ENCODE measurements around the gene RPL41. TPM values are rescaled to one million over a fixed set of nuclear protein-coding genes. Genes with fewer than 3 reads are reported as not detected.

Gene RPL41
- polyA plus RNA-seq, 1 of the 3 experiments (the other 2 are of a cell fraction): 12,464 TPM

DNA sequence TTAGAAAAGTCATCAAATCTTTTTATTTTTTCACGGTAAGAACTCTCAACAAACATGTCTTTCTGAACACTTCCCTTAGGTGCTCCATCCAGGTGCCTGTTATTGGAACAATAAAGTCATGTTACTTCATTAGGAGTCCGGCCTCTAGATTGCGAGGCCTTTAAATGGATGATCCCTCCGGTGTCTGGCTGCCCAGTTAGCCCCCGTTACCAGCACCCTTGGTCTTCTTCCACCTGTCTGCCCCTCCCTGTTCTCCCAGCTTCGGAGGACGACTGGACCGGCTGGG, 12.7 kb upstream of the RPL41 start:
- no peak for DNase-seq
- H3K9me2 ChIP-seq: no peaks in the 10 kb centered on the region
- H3K9me3 ChIP-seq: no peaks in the 10 kb centered on the region
- CTCF ChIA-PET: interaction anchor here (0.7 to 1.9 kb wide), 7 partner anchors 16 to 113 kb away, joined by 3 to 5 read pairs (median 3); partner anchors contain the start of gene SMARCC2
- TF ChIP-seq RAD21 (IDR thresholded peaks at IDR 0.05; ENCODE audit: low read length) (no peak), JUND (IDR thresholded peaks at IDR 0.05) (no peak), TEAD4 (IDR thresholded peaks at IDR 0.05; ENCODE audit: borderline replicate concordance, insufficient read depth) (no peak), SIN3A (IDR thresholded peaks at IDR 0.05; ENCODE audit: borderline replicate concordance, low read depth, low read length) (no peak), EP300 (IDR thresholded peaks at IDR 0.05; ENCODE audit: borderline replicate concordance in 1 of 2, low read depth in 1 of 2, low read length in 1 of 2) (no peak), TCF12 (IDR thresholded peaks at IDR 0.05) (no peak), ELF1 (IDR thresholded peaks at IDR 0.05) (no peak), FOXJ3 (CRISPR knock-in tag; IDR thresholded peaks at IDR 0.05) (no peak), RFX5 (IDR thresholded peaks at IDR 0.05; ENCODE audit: low read length) (no peak)
- TF ChIP-seq, protein P1, sequence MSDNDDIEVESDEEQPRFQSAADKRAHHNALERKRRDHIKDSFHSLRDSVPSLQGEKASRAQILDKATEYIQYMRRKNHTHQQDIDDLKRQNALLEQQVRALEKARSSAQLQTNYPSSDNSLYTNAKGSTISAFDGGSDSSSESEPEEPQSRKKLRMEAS (IDR thresholded peaks at IDR 0.05; ENCODE audit: low read depth): no peak
- H3K4me1 ChIP-seq (ENCODE audit: control insufficient read depth in 1 of 2, insufficient read depth in 2 of 2, low read depth in 1 of 2, low read length in 1 of 2): peaks cover 5 to 19% of the 10 kb centered on the region in 2 experiments; a peak in 3 of 4 replicates
- peak overlapping the region; percentile 74 for H3K4me2 ChIP-seq
- WGBS (ENCODE audit: low lambda C conversion rate): 2% methylated on average over 7 of the region's 8 CpGs
- POLR2A ChIA-PET: interaction anchor here (0.8 to 3.0 kb wide), 16 partner anchors 9 to 374 kb away, joined by 3 to 33 read pairs (median 6); partner anchors contain the start of genes DNAJC14, ERBB3, ESYT1 and IKZF4
- H3K9ac ChIP-seq: peak overlapping the region; percentile 71
- H2AFZ ChIP-seq (ENCODE audit: low read depth): peak overlapping the region; percentile 87
- H3K4me3 ChIP-seq (ENCODE audit: low read depth in 2 of 2, low read length in 1 of 2): peak overlapping the region; percentile 89 to 90
- peaks cover 42% of the 10 kb centered on the region for H3K79me2 ChIP-seq (ENCODE audit: insufficient read depth)
- H3K27ac ChIP-seq (ENCODE audit: low read depth in 2 of 2, low read length in 1 of 2): peak overlapping the region; percentile 58 to 83
- peaks cover 25 to 28% of the 10 kb centered on the region in 2 experiments for H3K36me3 ChIP-seq (replicated peaks in 1 of 2; ENCODE audit: control insufficient read depth in 1 of 2, insufficient read depth in 2 of 2, low read length in 1 of 2)
- H3K27me3 ChIP-seq (ENCODE audit: insufficient read depth): no peaks in the 10 kb centered on the region
- 0 out of 2 replicates have a peak, but pooled peaks cover 3% of the 10 kb centered on the region for H4K20me1 ChIP-seq (ENCODE audit: insufficient read depth)
- peaks cover 14% of the 10 kb centered on the region for H3F3A ChIP-seq (replicated peaks; ENCODE audit: insufficient read depth)

DNA sequence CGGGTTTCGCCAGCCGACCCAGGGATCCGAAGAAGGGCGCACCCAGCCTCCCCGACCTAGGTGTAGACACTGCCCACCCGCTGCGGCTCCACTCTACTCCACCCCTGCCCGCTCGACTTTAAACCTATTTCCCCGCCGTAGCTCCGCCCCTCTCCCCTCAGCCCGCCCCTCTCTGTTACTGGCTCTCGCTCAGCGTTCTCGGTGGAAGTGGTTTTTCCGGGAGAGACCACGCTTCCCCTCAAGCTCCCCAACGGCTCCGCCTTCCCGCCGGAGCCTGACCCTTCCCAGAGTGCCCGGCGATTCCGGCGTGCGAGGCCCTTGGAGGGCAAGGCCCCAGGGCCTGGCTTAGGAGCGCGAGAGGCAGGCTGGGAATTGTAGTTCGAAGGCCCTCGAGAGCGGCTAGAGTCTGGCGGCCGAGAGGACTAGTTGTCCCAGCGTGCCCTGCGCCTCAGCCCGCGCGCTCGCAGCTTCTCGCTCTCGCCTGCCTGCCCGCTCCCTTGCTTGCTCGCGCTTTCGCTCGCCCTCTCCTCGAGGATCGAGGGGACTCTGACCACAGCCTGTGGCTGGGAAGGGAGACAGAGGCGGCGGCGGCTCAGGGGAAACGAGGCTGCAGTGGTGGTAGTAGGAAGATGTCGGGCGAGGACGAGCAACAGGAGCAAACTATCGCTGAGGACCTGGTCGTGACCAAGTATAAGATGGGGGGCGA, 12.2 kb upstream of the RPL41 start, which contains the start of gene PA2G4:
PA2G4 (plus strand) TSS at position 451 of the 706 bp plus-strand sequence; CDS start at position 630, 179 bp downstream.
- Histone ChIP-seq H3K79me2 (ENCODE audit: insufficient read depth) (peaks cover 42% of the 10 kb centered on the region), H4K20me1 (ENCODE audit: insufficient read depth) (0 out of 2 replicates have a peak, but pooled peaks cover 3% of the 10 kb centered on the region), H3K36me3 (replicated peaks in 1 of 2; ENCODE audit: control insufficient read depth in 1 of 2, insufficient read depth in 2 of 2, low read length in 1 of 2) (peaks cover 28 to 29% of the 10 kb centered on the region in 2 experiments), H3K27me3 (ENCODE audit: insufficient read depth) (no peaks in the 10 kb centered on the region), H3K9ac (peak within 1 kb of the TSS; percentile 96), H3K4me2 (peak within 1 kb of the TSS; percentile 84), H3F3A (replicated peaks; ENCODE audit: insufficient read depth) (peaks cover 14% of the 10 kb centered on the region), H3K9me3 (no peaks in the 10 kb centered on the region), H3K27ac (ENCODE audit: low read depth in 2 of 2, low read length in 1 of 2) (peak within 1 kb of the TSS; percentile 76 to 89), H3K9me2 (no peaks in the 10 kb centered on the region), H3K4me1 (ENCODE audit: control insufficient read depth in 1 of 2, insufficient read depth in 2 of 2, low read depth in 1 of 2, low read length in 1 of 2) (peaks cover 5 to 19% of the 10 kb centered on the region in 2 experiments; a peak in 3 of 4 replicates), H3K4me3 (ENCODE audit: low read depth in 2 of 2, low read length in 1 of 2) (peak within 1 kb of the TSS; percentile 89 to 90), H2AFZ (ENCODE audit: low read depth) (peak within 1 kb of the TSS; percentile 87)
- WGBS (ENCODE audit: low lambda C conversion rate): under 1% methylated on average over 42 of the region's 60 CpGs
- peak; percentile 95 for DNase-seq
- ChIA-PET CTCF (interaction anchor here (0.6 to 1.9 kb wide), 13 partner anchors 12 to 162 kb away, joined by 3 to 7 read pairs (median 3); partner anchors contain the start of genes ANKRD52, COQ10A, SMARCC2 and SUOX), POLR2A (interaction anchor here (0.6 to 3.0 kb wide), 18 partner anchors 10 to 619 kb away, joined by 3 to 33 read pairs (median 5); partner anchors contain the start of genes DNAJC14, ERBB3, ESYT1 and IKZF4)
- no peak for TF ChIP-seq TEAD4 (IDR thresholded peaks at IDR 0.05; ENCODE audit: borderline replicate concordance, insufficient read depth)
- no peak for TF ChIP-seq EP300 (IDR thresholded peaks at IDR 0.05; ENCODE audit: borderline replicate concordance in 1 of 2, low read depth in 1 of 2, low read length in 1 of 2)
- TF ChIP-seq RXRA (IDR thresholded peaks at IDR 0.05; ENCODE audit: borderline replicate concordance, low read depth): no peak
- TF ChIP-seq, protein P2, sequence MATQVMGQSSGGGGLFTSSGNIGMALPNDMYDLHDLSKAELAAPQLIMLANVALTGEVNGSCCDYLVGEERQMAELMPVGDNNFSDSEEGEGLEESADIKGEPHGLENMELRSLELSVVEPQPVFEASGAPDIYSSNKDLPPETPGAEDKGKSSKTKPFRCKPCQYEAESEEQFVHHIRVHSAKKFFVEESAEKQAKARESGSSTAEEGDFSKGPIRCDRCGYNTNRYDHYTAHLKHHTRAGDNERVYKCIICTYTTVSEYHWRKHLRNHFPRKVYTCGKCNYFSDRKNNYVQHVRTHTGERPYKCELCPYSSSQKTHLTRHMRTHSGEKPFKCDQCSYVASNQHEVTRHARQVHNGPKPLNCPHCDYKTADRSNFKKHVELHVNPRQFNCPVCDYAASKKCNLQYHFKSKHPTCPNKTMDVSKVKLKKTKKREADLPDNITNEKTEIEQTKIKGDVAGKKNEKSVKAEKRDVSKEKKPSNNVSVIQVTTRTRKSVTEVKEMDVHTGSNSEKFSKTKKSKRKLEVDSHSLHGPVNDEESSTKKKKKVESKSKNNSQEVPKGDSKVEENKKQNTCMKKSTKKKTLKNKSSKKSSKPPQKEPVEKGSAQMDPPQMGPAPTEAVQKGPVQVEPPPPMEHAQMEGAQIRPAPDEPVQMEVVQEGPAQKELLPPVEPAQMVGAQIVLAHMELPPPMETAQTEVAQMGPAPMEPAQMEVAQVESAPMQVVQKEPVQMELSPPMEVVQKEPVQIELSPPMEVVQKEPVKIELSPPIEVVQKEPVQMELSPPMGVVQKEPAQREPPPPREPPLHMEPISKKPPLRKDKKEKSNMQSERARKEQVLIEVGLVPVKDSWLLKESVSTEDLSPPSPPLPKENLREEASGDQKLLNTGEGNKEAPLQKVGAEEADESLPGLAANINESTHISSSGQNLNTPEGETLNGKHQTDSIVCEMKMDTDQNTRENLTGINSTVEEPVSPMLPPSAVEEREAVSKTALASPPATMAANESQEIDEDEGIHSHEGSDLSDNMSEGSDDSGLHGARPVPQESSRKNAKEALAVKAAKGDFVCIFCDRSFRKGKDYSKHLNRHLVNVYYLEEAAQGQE (IDR thresholded peaks at IDR 0.05; ENCODE audit: low read depth, low read length): 0 out of 2 replicates have a peak, but pooled peaks have one; percentile 4
- TF ChIP-seq GABPA (IDR thresholded peaks at IDR 0.05; ENCODE audit: low read depth): peak; percentile 76
- TF ChIP-seq JUND (IDR thresholded peaks at IDR 0.05): no peak
- TF ChIP-seq, protein P3, sequence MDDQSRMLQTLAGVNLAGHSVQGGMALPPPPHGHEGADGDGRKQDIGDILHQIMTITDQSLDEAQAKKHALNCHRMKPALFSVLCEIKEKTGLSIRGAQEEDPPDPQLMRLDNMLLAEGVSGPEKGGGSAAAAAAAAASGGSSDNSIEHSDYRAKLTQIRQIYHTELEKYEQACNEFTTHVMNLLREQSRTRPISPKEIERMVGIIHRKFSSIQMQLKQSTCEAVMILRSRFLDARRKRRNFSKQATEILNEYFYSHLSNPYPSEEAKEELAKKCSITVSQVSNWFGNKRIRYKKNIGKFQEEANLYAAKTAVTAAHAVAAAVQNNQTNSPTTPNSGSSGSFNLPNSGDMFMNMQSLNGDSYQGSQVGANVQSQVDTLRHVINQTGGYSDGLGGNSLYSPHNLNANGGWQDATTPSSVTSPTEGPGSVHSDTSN (IDR thresholded peaks at IDR 0.05): no peak
- TF ChIP-seq, protein P4, sequence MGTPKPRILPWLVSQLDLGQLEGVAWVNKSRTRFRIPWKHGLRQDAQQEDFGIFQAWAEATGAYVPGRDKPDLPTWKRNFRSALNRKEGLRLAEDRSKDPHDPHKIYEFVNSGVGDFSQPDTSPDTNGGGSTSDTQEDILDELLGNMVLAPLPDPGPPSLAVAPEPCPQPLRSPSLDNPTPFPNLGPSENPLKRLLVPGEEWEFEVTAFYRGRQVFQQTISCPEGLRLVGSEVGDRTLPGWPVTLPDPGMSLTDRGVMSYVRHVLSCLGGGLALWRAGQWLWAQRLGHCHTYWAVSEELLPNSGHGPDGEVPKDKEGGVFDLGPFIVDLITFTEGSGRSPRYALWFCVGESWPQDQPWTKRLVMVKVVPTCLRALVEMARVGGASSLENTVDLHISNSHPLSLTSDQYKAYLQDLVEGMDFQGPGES (IDR thresholded peaks at IDR 0.05; ENCODE audit: low read depth, low read length): no peak
- no peak for TF ChIP-seq EZH2phosphoT487 (IDR thresholded peaks at IDR 0.05; ENCODE audit: borderline replicate concordance, low read depth)
- TF ChIP-seq FOXM1 (IDR thresholded peaks at IDR 0.05; ENCODE audit: low read depth): no peak
- TF ChIP-seq YY1 (IDR thresholded peaks at IDR 0.05; ENCODE audit: low read depth): no peak
- TF ChIP-seq CHD2 (IDR thresholded peaks at IDR 0.05; ENCODE audit: low read length, partially characterized antibody): peak; percentile 97
- no peak for TF ChIP-seq RAD21 (IDR thresholded peaks at IDR 0.05; ENCODE audit: low read length)
- no peak for TF ChIP-seq RCOR1 (IDR thresholded peaks at IDR 0.05; ENCODE audit: low read length)
- TF ChIP-seq ELF1 (IDR thresholded peaks at IDR 0.05): peak; percentile 85
